BE2C (cell line): ENCODE measurements around the gene SLC66A1.

Experiments used
- DNase-seq: peaks from one replicate; pipeline ENCODE4 v3.0.0-alpha.2; 2020
- H3K27me3 ChIP-seq: fragments of 250-450 bp; sonication (Bioruptor Pico); 2 replicates; pipeline ENCODE4 v1.5.1; 2020; ENCODE audit warnings: mild to moderate bottlenecking
- H3K36me3 ChIP-seq: fragments of 250-450 bp; sonication (Bioruptor Pico); 2 replicates; pipeline ENCODE4 v1.5.1; 2020; ENCODE audit warnings: mild to moderate bottlenecking
- H3K4me1 ChIP-seq: fragments of 250-450 bp; sonication (Bioruptor Pico); 2 replicates; pipeline ENCODE4 v1.5.1; 2020
- H3K4me3 ChIP-seq: 2 replicates; pipeline ENCODE4 v1.5.1; 2011; ENCODE audit warnings: low read depth, low read length
- H3K9me3 ChIP-seq: fragments of 250-450 bp; sonication (Bioruptor Pico); 2 replicates; pipeline ENCODE4 v1.5.1; 2020
- TF ChIP-seq, protein P1 (sequence below): IDR thresholded peaks from 2 replicates; pipeline ENCODE4 v1.5.1; 2012; ENCODE audit warnings: mild to moderate bottlenecking, low read depth, low read length

The SLC66A1 gene

GRCh38 chr1:19369396-19370090 lies 57.4 kb downstream of the SLC66A1 start:
- Histone ChIP-seq H3K4me3 (no peak overlapping the region), H3K27me3 (no peaks in the 10 kb centered on the region), H3K4me1 (no peaks in the 10 kb centered on the region), H3K9me3 (no peaks in the 10 kb centered on the region), H3K36me3 (no peaks in the 10 kb centered on the region)
- DNase-seq = peak; percentile 19
- TF ChIP-seq, protein P1, sequence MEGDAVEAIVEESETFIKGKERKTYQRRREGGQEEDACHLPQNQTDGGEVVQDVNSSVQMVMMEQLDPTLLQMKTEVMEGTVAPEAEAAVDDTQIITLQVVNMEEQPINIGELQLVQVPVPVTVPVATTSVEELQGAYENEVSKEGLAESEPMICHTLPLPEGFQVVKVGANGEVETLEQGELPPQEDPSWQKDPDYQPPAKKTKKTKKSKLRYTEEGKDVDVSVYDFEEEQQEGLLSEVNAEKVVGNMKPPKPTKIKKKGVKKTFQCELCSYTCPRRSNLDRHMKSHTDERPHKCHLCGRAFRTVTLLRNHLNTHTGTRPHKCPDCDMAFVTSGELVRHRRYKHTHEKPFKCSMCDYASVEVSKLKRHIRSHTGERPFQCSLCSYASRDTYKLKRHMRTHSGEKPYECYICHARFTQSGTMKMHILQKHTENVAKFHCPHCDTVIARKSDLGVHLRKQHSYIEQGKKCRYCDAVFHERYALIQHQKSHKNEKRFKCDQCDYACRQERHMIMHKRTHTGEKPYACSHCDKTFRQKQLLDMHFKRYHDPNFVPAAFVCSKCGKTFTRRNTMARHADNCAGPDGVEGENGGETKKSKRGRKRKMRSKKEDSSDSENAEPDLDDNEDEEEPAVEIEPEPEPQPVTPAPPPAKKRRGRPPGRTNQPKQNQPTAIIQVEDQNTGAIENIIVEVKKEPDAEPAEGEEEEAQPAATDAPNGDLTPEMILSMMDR = no peak

DNA sequence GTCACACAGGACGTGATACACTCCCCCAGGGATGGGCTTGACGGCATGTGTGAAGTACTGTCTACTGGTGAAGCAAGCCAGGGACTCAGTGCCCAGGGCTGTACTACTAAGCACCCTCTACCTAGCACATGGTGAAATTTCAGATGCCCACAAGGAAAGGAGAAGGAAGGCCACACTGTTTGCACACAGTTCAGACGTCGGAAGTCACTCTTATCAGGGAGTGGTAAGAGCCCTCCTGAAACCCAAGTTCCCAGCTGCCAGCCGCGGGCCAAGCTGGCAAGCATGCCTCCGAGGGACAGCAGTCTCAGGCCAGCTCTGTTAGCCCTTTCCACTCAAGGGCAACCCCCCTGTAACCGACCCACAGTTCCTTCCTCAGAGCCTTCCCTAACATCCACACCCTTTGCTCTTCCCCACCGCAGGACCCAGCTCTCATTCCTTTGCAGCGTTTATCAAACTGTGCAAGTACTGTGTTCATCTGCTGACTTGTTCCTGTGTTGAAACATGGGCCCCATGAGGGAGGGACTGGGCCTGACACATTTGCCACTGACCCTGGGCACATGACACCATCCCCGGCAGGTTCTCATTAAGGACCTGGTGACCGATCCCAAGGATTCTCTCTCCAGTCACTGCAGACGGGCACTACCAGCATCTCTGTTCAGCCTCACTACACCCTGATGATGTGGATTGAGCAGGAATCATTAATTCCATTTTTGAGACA lies 58.5 kb downstream of the SLC66A1 start:
- no peak for DNase-seq
- H3K4me3 ChIP-seq = no peak overlapping the region
- no peaks in the 10 kb centered on the region for H3K36me3 ChIP-seq
- H3K27me3 ChIP-seq = no peaks in the 10 kb centered on the region
- no peaks in the 10 kb centered on the region for H3K9me3 ChIP-seq
- TF ChIP-seq, protein P1 = no peak
- H3K4me1 ChIP-seq = no peaks in the 10 kb centered on the region

DNA sequence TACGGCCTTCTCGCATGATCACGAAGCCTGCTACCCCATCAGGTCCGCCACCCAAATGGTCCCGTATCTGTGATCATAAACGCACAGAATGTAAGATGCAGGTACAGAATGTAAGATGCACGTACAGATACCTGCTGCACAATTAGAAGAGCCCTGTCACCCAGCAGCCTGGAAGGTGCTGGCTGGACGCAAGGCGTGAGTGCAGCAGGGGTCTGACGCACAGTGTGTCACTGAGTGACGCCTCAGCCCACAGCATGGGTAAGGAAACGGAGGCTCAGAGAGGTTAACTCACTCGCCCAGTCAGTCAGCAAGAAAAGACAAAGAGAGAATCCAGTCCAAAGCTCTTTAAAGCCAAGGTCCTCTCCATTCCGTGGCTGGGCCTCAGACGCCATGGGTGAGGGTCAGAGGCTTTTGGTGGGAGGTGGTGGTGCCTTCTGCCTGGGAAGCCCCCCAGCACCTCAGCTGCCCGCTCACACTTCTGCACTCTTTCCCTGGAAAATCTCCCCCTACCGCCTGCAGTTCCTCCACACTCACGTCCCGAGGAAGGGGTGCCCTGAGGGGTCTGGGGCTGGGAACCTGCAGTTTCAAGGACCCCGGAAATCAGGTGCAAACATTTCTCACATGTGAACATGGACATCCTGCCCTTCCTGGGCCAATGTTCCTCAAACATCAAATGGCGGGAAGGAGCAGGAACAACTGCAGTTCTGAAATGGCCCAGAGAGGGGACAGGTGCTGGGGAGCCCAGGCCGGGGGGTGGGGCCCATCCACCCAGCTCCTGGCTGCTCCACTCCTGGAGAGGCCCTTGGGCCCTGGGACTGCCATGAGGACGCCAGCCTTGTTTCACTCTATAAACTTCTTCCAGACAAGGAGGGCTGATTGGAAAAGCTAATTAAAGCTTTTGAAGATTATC lies 59.4 kb downstream of the SLC66A1 start:
- no peaks in the 10 kb centered on the region for H3K27me3 ChIP-seq
- H3K4me1 ChIP-seq = no peaks in the 10 kb centered on the region
- H3K9me3 ChIP-seq = no peaks in the 10 kb centered on the region
- no peak for DNase-seq
- H3K4me3 ChIP-seq = no peak overlapping the region
- TF ChIP-seq, protein P1 = no peak
- no peaks in the 10 kb centered on the region for H3K36me3 ChIP-seq

DNA sequence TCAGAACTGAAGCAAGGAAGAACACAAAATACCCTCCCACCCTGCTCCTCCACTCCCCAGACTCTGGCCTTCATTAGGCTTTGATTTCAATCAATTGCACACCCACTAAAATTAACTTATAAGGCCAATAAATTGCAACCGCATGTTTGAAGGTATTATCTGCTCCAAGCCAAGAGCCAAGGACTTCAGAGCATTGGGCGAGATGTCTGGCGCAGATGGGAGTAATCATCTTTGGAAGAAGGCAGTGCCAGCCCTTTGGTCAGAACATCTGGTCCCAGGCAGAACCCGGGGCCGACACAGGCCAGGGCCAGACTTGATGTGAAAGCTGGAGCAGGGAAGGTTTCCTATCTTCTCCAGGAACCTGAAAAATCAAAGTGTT lies 60.0 kb downstream of the SLC66A1 start:
- H3K4me1 ChIP-seq = no peaks in the 10 kb centered on the region
- H3K27me3 ChIP-seq = no peaks in the 10 kb centered on the region
- H3K4me3 ChIP-seq = no peak overlapping the region
- TF ChIP-seq, protein P1 = no peak
- H3K9me3 ChIP-seq = no peaks in the 10 kb centered on the region
- H3K36me3 ChIP-seq = peaks cover 5% of the 10 kb centered on the region
- DNase-seq = no peak

- peaks cover 8% of the 10 kb centered on the region for H3K36me3 ChIP-seq
- DNase-seq = no peak
- no peak overlapping the region for H3K4me3 ChIP-seq
- TF ChIP-seq, protein P1 = no peak
- H3K27me3 ChIP-seq = no peaks in the 10 kb centered on the region
- H3K9me3 ChIP-seq = no peaks in the 10 kb centered on the region
- no peaks in the 10 kb centered on the region for H3K4me1 ChIP-seq
These were observed 60.5 kb downstream of the SLC66A1 start for GRCh38 chr1:19372602-19373001.
